ENCODE measurements around the gene MTURN.

Gene MTURN

DNA sequence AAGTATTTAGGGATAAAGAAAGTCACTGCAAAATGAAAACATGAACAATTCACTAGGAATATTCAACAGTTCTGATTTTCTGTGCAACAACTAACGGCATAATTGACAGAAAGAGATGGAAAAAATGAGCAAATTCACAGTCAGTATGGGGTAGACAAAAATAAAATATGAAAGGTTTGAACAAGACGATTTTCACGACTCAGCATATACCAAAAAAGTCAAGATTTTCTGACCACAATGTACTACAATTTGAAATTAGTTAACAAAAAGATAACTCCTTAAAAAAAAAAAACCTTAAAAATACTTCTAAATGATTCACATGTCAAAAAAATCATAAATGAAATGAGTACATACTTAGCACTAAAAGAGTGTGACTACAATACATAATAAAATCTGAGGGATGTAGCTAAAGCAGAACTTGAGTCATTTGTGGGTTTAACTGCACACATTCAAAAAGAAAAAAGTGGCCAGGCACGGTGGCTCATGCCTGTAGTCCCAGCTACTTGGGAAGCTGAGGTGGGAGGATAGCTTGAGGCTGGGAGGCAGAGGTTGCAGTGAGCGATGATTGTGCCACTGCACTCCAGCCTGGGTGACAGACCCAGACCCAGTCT lies 22.6 kb upstream of the MTURN start:
- no peaks in the 10 kb centered on the region for H3K4me1 ChIP-seq (ENCODE audit: insufficient read depth, low read length)
- H3K9ac ChIP-seq (ENCODE audit: low read depth, low read length): no peak overlapping the region
- 94% methylated on average over 5 of the region's 5 CpGs for WGBS
- H3K27me3 ChIP-seq (ENCODE audit: insufficient read depth, low read length): no peaks in the 10 kb centered on the region
- no peaks in the 10 kb centered on the region for H3K36me3 ChIP-seq (ENCODE audit: insufficient read depth, low read length)
- peaks cover 20% of the 10 kb centered on the region for H3K9me3 ChIP-seq (ENCODE audit: insufficient read depth, low read depth, low read length)
- H3K27ac ChIP-seq (ENCODE audit: low read depth, low read length): no peak overlapping the region
- H3K4me3 ChIP-seq (ENCODE audit: low read length): no peak overlapping the region

DNA sequence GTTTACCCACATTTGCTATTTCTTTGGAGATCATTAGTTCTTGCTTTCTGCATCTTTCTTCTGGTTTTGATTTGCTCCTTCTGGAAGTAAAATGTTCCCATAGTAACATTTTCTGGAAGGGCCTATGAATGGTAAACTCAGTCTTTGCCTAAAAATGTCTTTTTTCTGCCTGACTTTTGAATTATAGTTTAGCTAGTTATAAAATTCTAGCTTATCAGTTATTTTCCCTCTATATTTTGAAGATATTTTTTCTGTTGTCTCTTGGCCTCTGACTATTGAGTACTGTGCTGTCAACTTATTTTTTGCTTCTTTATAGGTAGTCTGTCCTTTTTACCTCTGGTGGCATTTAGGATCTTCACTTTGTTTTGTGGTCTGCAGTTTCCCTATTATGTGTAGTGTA lies 21.6 kb upstream of the MTURN start:
- Histone ChIP-seq H3K4me3 (ENCODE audit: low read length) (no peak overlapping the region), H3K27ac (ENCODE audit: low read depth, low read length) (no peak overlapping the region), H3K4me1 (ENCODE audit: insufficient read depth, low read length) (no peaks in the 10 kb centered on the region), H3K9ac (ENCODE audit: low read depth, low read length) (no peak overlapping the region), H3K9me3 (ENCODE audit: insufficient read depth, low read depth, low read length) (peaks cover 20% of the 10 kb centered on the region), H3K27me3 (ENCODE audit: insufficient read depth, low read length) (no peaks in the 10 kb centered on the region), H3K36me3 (ENCODE audit: insufficient read depth, low read length) (no peaks in the 10 kb centered on the region)

DNA sequence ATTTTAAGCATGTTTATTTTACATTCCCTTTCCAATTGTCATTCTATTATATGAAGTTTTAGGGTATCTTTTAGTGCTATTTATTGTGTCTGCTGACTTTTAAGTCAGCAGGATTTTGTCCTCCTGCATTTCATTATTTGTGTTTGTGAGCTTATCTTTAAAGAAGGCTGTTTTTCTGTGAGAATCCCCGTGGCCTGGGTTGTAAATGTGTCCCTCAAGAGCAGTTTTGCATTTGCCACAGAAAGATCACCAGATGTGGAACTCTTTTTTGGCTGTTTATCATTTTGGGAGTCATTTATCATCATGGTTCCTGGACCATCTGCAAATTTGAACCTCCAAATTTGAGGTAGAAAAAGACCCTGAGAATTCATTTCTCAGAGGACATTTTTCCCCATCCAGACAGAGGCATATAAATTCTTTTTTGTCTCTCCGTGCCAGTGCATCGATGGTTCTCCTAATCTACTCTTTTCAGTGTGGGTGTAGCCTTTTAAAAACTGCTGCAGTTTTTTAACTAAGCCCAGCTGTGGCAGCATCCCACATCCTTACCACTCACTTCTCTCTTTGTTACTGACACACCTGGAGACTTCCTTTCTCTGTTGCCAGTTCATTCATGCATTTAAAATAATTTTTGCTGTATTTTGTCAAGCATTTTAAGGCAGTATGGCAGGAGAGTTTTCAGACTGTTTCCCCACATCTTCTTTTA lies 20.1 kb upstream of the MTURN start:
- H3K36me3 ChIP-seq (ENCODE audit: insufficient read depth, low read length): no peaks in the 10 kb centered on the region
- H3K9ac ChIP-seq (ENCODE audit: low read depth, low read length): no peak overlapping the region
- H3K9me3 ChIP-seq (ENCODE audit: insufficient read depth, low read depth, low read length): peaks cover 20% of the 10 kb centered on the region
- no peak overlapping the region for H3K27ac ChIP-seq (ENCODE audit: low read depth, low read length)
- H3K4me1 ChIP-seq (ENCODE audit: insufficient read depth, low read length): no peaks in the 10 kb centered on the region
- no peak overlapping the region for H3K4me3 ChIP-seq (ENCODE audit: low read length)
- WGBS: 88% methylated on average over 3 of the region's 3 CpGs
- no peaks in the 10 kb centered on the region for H3K27me3 ChIP-seq (ENCODE audit: insufficient read depth, low read length)

DNA sequence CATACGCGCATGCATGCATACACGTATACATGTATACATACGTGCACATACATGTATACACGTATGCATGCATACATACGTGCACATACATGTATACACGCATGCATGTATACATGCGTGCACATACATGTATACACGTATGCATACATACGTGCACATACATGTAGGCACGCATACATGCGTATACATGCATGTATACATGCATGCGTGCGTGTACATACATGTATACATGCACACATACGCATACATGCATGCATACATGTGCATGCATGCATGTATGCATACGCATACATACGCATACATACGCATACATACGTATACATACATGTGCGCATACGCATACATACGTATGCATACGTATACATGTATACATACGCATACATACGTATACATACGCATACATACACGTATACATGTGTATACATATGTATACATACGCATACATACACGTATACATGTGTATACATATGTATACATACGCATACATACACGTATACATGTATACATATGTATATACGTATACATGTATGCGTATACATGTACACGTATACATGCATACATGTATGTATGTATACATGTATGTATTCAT lies 19.0 kb upstream of the MTURN start:
- no peak overlapping the region for H3K4me3 ChIP-seq (ENCODE audit: low read length)
- no peaks in the 10 kb centered on the region for H3K36me3 ChIP-seq (ENCODE audit: insufficient read depth, low read length)
- peaks cover 20% of the 10 kb centered on the region for H3K9me3 ChIP-seq (ENCODE audit: insufficient read depth, low read depth, low read length)
- no peak overlapping the region for H3K9ac ChIP-seq (ENCODE audit: low read depth, low read length)
- no peaks in the 10 kb centered on the region for H3K27me3 ChIP-seq (ENCODE audit: insufficient read depth, low read length)
- no peaks in the 10 kb centered on the region for H3K4me1 ChIP-seq (ENCODE audit: insufficient read depth, low read length)
- WGBS: 88% methylated on average over 29 of the region's 34 CpGs
- no peak overlapping the region for H3K27ac ChIP-seq (ENCODE audit: low read depth, low read length)

DNA sequence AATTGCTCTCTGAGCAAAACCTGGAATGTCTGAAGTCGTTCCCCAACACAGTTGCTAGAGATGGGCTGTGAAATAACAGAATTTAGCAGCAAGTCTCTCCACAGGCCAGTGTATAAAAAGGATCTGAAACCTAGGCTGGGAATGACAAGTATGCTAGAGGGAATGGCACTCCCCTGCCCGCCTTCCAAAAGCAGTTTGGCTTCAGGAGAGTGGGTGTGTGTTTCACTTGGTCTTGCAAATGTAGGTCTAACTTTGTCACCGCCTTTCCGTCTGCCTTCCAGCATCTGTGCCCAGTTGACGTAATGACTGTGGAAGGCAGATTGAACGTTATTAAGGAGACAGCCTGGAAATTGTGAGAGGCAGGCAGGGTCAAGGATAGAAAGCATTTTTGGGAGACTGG lies 18.0 kb upstream of the MTURN start:
- Histone ChIP-seq H3K9me3 (ENCODE audit: insufficient read depth, low read depth, low read length) (peaks cover 20% of the 10 kb centered on the region), H3K27me3 (ENCODE audit: insufficient read depth, low read length) (no peaks in the 10 kb centered on the region), H3K36me3 (ENCODE audit: insufficient read depth, low read length) (no peaks in the 10 kb centered on the region), H3K4me1 (ENCODE audit: insufficient read depth, low read length) (no peaks in the 10 kb centered on the region), H3K27ac (ENCODE audit: low read depth, low read length) (no peak overlapping the region), H3K9ac (ENCODE audit: low read depth, low read length) (no peak overlapping the region), H3K4me3 (ENCODE audit: low read length) (no peak overlapping the region)
- WGBS: 70% methylated on average over 6 of the region's 6 CpGs

DNA sequence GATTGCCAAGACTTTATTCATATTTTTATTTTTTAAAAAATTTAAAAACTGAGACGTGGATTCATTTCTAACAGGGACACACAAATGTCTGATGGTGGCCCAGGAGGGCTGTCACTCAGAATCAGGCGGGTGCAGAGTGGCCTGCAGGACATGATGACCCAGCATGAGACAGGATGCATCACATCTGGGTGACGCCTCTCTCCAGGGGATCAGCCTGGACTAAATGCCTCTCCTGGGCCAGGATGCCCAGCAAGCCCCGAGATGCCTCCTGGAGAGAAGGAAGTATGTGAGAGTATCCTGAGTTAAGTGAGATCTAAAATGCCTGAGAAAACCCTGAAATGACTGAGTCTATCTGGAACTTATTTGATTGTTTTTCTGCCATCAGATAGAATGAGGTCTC lies 16.9 kb upstream of the MTURN start:
- no peak overlapping the region for H3K4me3 ChIP-seq (ENCODE audit: low read length)
- 86% methylated on average over 4 of the region's 4 CpGs for WGBS
- no peaks in the 10 kb centered on the region for H3K27me3 ChIP-seq (ENCODE audit: insufficient read depth, low read length)
- H3K9ac ChIP-seq (ENCODE audit: low read depth, low read length): no peak overlapping the region
- H3K36me3 ChIP-seq (ENCODE audit: insufficient read depth, low read length): no peaks in the 10 kb centered on the region
- H3K27ac ChIP-seq (ENCODE audit: low read depth, low read length): no peak overlapping the region
- H3K9me3 ChIP-seq (ENCODE audit: insufficient read depth, low read depth, low read length): peaks cover 15% of the 10 kb centered on the region
- no peaks in the 10 kb centered on the region for H3K4me1 ChIP-seq (ENCODE audit: insufficient read depth, low read length)

DNA sequence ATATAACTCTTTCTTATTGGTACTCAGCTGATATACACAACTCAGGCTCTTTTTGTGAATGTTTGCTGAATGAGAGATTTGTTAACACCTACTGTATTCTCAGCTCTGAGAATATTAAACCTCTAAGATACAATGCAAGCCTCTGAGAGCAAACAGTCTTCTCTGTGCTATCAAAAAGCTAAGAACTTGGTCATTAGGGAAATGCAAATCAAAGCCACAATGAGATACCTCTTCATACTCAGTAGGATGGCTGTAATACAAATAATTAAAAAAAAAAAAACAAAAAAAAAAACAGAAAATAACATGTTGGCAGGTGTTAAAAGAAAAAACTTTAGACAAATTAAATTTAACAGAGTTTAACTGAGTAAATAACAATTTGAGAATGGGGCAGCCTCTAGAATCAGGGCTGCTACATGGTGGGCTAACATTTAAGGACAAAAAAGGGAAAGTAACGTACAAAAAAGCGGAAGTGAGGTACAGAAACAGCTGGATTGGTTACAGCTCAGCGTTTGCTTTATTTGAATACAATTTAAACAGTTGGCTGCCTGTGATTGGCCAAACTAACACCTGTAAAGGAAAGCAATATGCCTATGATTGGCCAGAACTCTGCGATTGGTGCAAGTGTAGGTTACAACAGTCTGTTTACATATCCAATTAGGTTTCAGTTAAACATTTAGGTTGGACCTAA lies 14.8 kb upstream of the MTURN start:
- Histone ChIP-seq H3K27me3 (ENCODE audit: insufficient read depth, low read length) (no peaks in the 10 kb centered on the region), H3K27ac (ENCODE audit: low read depth, low read length) (no peak overlapping the region), H3K4me3 (ENCODE audit: low read length) (no peak overlapping the region), H3K4me1 (ENCODE audit: insufficient read depth, low read length) (no peaks in the 10 kb centered on the region), H3K9ac (ENCODE audit: low read depth, low read length) (no peak overlapping the region), H3K9me3 (ENCODE audit: insufficient read depth, low read depth, low read length) (0 out of 2 replicates have a peak, but pooled peaks cover 7% of the 10 kb centered on the region), H3K36me3 (ENCODE audit: insufficient read depth, low read length) (no peaks in the 10 kb centered on the region)
- WGBS: 93% methylated on average over 4 of the region's 4 CpGs

DNA sequence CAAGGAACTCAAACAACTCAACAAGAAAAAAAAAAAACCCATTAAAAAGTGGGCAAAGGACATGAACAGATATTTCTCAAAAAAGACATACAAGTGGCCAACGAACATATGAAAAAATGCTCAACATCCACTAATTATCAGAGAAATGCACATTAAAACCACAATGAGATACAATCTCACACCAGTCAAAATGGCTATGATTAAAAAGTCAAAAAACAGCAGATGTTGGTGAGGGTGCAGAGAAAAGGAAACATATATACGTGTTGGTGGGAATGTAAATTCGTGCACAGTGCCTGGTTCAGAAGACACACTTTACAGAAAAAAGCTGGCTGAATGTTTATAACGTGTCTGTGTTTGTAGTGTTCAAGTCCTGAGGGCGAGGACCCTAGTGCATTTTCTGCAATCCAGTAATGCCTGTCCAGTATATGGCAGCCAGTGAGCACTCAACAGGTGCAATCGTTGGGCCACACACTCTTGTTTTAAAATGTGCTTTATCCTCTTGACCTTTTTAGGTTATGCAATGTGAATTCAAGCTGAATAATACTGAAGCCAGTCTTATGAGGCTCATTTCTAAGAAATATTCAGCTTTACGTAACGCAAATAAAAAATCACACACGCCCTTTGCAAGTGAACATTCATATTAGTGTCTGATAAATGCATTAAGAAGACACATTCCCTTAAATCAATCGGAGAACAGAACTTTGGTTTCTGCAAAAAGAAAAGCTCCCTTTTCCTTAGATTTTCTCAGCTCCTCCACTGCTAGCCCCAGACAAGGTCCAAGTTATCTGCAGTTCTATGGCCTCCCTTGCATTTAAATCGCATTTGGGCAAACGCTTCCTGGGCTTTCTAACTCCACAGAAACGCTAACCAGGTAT lies 813 bp upstream of the MTURN start:
- Histone ChIP-seq H3K4me3 (ENCODE audit: low read length) (peak overlapping the region; percentile 84), H3K4me1 (ENCODE audit: insufficient read depth, low read length) (0 out of 2 replicates have a peak, but pooled peaks cover 6% of the 10 kb centered on the region), H3K36me3 (ENCODE audit: insufficient read depth, low read length) (no peaks in the 10 kb centered on the region; the same call in 1 of the 2 replicates), H3K27me3 (ENCODE audit: insufficient read depth, low read length) (peaks cover 38% of the 10 kb centered on the region), H3K9me3 (ENCODE audit: insufficient read depth, low read depth, low read length) (no peaks in the 10 kb centered on the region), H3K9ac (ENCODE audit: low read depth, low read length) (no peak overlapping the region), H3K27ac (ENCODE audit: low read depth, low read length) (peak overlapping the region; percentile 58; the same call in 1 of the 2 replicates)
- 52% methylated on average over 13 of the region's 13 CpGs for WGBS

DNA sequence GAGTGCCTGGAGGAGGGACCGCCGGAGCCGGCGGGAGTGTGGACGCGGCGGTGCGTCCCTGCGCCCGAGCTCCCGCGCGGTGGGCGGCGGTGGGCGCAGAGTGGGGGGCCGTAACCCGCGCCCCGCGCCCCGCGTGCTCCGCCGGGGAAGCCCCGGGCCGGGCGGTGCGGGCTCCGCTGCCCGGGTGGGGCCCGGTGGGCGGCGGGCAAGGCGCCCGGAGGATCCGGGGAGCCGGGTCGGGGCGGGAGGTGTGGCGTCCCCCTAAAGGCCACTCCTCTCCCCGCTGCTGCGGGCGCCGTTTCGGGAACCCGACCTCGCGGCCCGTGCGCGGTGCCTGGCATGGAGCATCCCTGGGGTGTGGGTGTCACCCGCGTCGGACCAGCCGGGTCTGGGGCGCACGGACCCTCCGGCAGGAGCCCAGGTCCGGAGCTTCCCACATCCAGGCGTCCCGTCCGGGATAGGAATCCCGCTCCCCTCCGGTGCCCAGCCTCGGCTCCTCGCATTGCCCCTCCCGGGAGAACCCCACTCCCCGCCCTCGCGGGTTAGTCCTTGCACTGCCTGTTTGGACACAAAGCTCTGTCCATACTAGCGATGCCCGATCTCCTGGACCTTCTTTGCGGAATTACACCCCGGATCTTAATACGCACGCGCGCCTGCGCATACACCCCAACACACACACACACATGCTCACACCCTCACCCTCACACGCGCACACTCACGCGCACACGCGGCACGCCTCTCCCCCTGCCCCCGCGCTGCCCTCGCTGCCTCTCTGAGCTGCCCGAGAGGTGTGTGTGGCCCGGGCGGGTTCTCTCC lies 723 bp downstream of the MTURN start:
- WGBS: under 1% methylated on average over 93 of the region's 93 CpGs
- Histone ChIP-seq H3K36me3 (ENCODE audit: insufficient read depth, low read length) (no peaks in the 10 kb centered on the region), H3K27ac (ENCODE audit: low read depth, low read length) (no peak overlapping the region; the same call in 1 of the 2 replicates), H3K4me3 (ENCODE audit: low read length) (peak overlapping the region; percentile 84), H3K9me3 (ENCODE audit: insufficient read depth, low read depth, low read length) (no peaks in the 10 kb centered on the region), H3K4me1 (ENCODE audit: insufficient read depth, low read length) (0 out of 2 replicates have a peak, but pooled peaks cover 6% of the 10 kb centered on the region), H3K9ac (ENCODE audit: low read depth, low read length) (peak overlapping the region; percentile 36), H3K27me3 (ENCODE audit: insufficient read depth, low read length) (peaks cover 38% of the 10 kb centered on the region)

DNA sequence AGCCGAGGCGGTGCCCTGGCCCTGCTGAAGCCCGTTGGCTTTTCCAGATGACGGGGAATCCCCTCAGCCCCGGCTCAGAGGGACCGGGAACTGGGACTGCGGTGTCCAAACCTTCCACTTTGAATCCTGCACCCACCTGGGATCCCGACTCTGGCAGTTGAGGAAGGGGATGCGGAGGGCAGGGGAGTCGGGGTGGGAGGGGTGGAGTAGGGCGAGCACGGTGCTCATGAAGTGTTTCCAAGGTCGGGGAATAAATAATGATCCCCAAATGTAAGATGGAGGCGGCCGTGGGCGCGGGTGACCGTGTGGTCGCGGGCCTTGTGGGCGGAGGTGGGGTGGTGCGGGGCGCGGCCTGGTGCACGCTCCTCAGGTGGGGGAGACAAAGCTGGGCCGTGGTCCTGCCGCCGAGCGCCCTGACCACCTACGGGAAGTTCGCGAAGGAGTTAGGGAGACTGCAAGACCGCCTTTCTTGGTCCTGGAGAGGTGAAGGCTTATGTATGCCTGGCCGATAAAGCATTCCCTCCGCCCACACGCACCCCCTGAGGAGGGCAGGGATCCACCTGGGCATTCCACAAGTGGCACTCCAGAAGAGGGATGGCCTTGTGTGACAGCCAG lies 1.4 kb downstream of the MTURN start:
- H3K27me3 ChIP-seq (ENCODE audit: insufficient read depth, low read length): peaks cover 38% of the 10 kb centered on the region
- H3K9ac ChIP-seq (ENCODE audit: low read depth, low read length): 0 out of 2 replicates have a peak overlapping the region, but pooled peaks have one; percentile 36
- no peaks in the 10 kb centered on the region for H3K9me3 ChIP-seq (ENCODE audit: insufficient read depth, low read depth, low read length)
- H3K36me3 ChIP-seq (ENCODE audit: insufficient read depth, low read length): no peaks in the 10 kb centered on the region
- 0 out of 2 replicates have a peak, but pooled peaks cover 6% of the 10 kb centered on the region for H3K4me1 ChIP-seq (ENCODE audit: insufficient read depth, low read length)
- peak overlapping the region; percentile 84 for H3K4me3 ChIP-seq (ENCODE audit: low read length)
- H3K27ac ChIP-seq (ENCODE audit: low read depth, low read length): no peak overlapping the region
- 4% methylated on average over 36 of the region's 36 CpGs for WGBS

Measured in HUES64 (cell line).